ENCODE results near the gene NELFCD.
"Not testable (repeated sequence)": the region's sequence is repeated elsewhere in the genome, so short reads cannot be mapped to it uniquely, and the experiment has no call there.

The NELFCD gene, protein sequence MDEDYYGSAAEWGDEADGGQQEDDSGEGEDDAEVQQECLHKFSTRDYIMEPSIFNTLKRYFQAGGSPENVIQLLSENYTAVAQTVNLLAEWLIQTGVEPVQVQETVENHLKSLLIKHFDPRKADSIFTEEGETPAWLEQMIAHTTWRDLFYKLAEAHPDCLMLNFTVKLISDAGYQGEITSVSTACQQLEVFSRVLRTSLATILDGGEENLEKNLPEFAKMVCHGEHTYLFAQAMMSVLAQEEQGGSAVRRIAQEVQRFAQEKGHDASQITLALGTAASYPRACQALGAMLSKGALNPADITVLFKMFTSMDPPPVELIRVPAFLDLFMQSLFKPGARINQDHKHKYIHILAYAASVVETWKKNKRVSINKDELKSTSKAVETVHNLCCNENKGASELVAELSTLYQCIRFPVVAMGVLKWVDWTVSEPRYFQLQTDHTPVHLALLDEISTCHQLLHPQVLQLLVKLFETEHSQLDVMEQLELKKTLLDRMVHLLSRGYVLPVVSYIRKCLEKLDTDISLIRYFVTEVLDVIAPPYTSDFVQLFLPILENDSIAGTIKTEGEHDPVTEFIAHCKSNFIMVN

GRCh38 chr20:58980711-58981627, at the start of gene NELFCD:
TSS of gene NELFCD (plus strand) at chr20:58981256. CDS start at chr20:58981310, 54 bp downstream.
- DNase-seq (ENCODE audit: low read depth), result peak; percentile 64

DNA sequence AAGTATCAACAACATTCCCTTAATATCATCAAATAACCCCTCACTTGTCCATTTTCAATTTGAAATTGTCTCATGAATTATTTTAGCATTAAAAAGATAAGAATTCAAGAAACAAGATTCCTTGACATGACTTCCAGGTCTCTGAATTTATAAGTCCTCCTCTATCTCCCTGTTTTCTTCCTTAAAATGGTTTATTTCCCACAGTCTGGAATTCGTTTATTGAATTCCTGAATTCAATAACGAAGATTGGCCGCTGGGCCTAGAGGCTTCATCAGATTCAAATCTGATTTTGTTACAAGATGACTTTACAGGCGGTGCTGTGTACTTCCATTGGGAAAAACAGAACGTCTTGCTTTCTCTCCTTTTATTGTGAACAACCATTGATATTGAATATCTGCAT, 48.9 kb upstream of the NELFCD start:
- no peak for DNase-seq (ENCODE audit: low read depth)

- DNase-seq (ENCODE audit: low read depth), result no peak
These were observed 43.0 kb upstream of the NELFCD start for GRCh38 chr20:58938078-58938477.

- no peak for DNase-seq (ENCODE audit: low read depth)
These were observed 42.5 kb upstream of the NELFCD start for GRCh38 chr20:58938541-58938940.

DNA sequence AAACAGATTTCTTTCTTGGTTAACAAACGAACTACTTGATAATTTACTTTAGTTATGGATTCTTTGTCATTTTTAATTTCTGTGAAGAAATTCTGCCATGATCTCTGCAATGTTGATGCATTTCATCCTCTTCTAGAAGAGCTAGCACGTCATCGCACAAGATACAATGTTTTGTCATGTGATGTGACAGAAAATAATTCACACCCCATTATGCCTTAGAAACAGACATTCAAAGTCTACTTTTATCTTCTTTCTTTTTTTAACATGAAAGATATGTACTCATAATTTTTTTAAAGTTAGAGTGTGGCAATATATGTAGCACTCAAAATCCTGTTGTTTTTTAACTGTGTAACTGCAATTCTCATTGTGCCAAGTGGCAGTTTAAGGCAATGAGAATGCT, 39.6 kb upstream of the NELFCD start:
- DNase-seq (ENCODE audit: low read depth), result no peak

DNA sequence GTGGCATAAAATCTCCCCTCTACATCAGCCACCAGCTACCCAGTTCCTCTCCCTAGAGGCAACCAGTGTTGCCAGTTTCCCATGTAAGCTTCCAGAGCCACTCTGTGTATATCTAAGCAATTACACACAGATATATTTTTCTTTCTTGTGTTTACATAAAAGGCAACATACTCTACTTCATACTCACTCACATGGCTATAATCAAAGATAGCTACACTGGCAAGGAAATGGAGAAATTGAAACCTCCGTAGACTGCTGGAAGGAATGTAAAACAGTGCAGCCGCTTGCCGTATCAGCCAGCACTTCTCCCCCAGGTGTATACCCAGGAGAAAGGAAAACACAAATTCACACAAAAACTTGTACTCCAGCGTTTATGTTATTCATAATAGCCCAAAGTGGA, 38.5 kb upstream of the NELFCD start:
- DNase-seq (ENCODE audit: low read depth), result no peak

DNA sequence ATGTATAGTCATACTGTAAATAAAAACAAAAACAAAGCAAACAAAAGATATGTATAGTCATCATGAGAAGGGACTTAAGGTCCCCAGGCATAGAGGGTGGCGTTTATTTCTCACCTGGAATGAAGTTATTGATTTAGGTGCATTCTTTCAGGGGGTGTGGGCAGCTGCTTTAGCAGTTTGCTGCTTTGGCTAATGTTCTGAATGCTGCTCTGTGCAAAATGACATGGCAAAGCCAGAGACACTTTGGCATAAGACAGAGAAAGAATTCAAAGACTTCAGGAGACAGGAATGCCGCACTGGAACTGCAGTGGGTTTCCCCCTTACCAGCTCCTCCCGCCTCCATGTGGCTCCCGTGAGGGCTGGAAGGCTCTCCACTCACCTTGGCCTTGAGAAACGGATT, 36.4 kb upstream of the NELFCD start:
- DNase-seq (ENCODE audit: low read depth), result no peak

DNA sequence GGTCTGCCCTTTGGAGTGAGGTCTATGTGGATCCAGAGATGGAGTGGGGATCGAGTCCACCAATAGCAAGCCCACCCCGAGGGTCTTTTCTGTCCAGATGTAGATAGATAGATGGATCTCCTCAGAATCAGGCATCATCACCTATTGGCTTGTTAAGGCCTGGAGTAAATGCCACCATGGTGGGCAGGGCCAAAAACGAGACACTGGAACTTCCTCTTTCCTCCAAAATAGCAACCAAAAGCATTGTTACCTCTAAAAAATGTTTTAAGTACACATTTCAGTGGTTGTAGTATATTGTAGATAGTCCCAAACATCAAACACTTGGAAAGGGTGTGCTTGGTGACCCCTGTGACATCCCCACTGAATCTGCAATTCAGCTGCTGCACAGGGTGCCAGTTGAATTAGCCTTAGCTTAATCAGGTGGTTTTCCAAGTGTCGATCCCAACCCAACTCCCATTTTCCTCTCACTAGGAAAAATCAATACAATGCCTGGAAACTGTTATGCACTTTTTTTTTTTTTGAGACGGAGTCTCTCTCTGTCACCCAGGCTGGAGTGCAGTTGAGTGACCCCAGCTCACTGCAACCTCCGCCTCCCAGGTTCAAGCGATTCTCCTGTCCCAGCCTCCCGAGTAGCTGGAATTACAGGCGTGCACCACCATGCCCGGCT, 35.0 kb upstream of the NELFCD start:
- DNase-seq (ENCODE audit: low read depth), result no peak

GRCh38 chr20:58947797-58948388, 33.2 kb upstream of the NELFCD start:
- DNase-seq (ENCODE audit: low read depth), result not testable (repeated sequence)

DNA sequence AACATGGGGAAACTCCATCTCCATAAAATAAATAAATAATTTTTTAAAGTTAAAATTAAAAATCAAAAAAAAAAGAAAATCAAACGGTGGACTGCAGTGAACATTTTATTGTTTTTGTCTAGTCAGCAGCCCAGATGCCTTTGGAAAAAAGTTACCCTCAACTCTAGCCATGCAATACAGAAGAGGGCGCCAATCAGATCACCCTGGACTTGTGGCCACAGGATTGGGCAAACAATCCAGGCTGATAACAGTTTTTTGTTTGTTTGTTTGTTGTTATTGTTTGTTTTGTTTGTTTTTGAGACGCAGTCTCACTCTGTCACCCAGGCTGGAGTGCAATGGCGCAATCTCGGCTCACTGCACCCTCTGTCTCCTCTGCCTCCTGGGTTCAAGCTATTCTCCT, 30.5 kb upstream of the NELFCD start:
- no peak for DNase-seq (ENCODE audit: low read depth)

DNA sequence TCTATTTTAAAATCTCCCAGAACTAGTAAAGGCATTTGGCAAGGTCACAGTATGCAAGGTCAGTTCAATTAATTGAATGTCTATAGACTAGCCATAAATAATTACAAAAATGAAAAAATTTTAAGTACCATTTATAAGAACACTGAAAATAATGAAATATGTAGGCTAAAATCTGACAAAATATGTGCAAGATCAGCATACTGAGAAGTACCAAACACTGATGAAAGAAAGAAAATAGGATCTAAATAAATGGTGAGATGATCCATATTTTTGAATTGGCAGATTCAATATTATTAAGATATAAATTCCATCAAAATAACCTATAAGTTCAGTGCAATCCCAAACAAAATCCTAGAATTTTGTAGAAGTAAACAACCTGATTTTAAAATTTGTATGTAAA, 28.0 kb upstream of the NELFCD start:
- no peak for DNase-seq (ENCODE audit: low read depth)

DNA sequence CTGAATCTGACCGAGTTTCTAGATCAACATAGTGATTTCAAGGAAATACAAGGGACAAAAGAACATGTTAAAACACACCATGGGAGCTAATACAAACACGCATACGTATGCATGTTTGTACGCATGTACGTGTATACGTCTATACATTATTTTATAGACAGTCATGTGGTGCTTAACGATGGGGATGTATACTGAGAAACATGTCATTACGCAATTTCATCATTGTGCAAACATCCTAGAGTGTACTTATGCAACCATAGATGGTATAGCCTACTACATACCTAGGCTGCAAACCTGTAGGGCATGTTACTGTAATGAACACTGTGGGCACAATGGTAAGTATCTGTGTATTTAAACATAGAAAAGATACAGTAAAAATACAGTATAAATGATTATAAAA, 25.0 kb upstream of the NELFCD start:
- DNase-seq (ENCODE audit: low read depth), result no peak

- no peak for DNase-seq (ENCODE audit: low read depth)
These were observed 21.4 kb upstream of the NELFCD start for GRCh38 chr20:58959652-58960051.

DNA sequence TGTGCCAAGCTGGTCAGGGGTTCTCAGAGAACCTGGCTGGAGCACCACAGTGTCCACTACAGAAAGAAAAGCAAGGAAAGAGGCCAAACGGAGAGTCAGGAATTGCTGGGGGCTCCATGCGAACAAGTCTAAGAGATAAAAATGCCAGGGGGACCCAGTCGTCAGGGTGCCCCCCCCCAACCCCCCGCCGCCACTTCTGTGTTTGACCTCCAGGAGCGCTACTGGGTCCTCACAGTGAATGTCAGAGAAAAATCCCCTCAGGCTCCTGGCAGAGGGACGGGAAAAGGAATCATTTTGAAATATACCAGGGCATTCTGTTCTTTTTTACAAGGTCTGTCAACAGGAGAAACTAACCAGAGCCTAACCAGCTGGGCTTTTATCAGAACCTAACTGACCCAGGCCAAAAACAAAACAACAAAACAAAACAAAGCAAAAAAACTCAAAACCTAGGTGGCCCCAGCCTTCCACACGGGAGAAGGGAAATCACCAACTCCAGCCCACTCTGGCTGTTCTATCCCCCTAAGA, 17.9 kb upstream of the NELFCD start:
- DNase-seq (ENCODE audit: low read depth), result no peak

DNA sequence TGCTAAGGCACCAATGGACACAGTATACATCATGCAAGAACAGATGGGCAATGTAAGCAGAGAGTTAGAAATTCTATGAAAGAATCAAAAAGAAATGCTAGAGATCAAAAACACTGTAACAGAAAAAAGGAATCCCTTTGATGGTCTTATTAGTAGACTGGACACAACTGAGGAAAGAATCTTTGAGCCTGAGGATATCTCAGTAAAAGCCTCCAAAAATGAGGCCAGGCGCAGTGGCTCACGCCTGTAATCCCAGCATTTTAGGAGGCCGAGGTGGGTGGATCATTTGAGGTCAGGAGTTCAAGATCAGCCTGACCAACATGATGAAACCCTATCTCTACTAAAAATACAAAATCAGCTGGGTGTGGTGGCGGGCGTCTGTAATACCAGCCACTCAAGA, 17.1 kb upstream of the NELFCD start:
- not testable (repeated sequence) for DNase-seq (ENCODE audit: low read depth)

- DNase-seq (ENCODE audit: low read depth), result no peak
These were observed 15.6 kb upstream of the NELFCD start for GRCh38 chr20:58965270-58966064.

DNA sequence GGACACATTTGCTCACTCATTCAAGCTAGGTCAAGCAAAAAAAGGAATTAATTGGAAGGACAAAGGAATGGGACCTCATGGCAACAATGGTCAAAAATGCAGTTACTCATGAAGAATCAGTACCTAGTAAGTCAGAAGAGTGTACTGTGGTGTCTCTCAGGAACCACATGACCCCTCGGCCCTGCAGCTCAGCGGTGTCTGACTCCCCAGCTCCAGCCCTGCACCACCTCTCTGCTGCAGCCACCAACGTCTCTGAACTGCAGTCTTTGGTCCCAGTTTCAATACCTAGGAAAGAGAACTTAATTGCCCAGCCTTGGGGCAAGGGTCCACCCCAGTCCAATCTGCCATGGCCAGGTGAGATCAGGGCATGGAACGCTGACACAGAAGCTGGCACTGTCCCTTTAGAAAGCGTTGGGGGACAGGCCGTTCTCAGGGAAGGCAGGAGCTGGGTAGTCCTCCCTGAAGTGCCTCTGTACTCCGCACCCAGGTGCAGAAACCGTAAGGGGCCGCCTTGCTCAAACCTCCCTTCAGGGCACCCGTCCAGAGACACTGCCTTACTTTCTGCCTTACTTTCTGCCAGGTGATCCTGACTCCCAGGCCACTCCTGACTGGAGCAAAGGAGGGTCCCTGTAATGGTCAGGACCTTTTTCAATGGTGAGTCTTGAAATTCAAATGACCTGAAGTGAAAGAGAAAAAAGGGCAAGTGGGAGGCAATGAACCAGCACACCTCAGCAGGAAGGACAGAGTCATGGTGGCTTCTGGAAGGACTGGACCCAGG, 13.2 kb upstream of the NELFCD start:
- no peak for DNase-seq (ENCODE audit: low read depth)

- DNase-seq (ENCODE audit: low read depth), result no peak
These were observed 11.6 kb upstream of the NELFCD start for GRCh38 chr20:58969439-58969838.

- no peak for DNase-seq (ENCODE audit: low read depth)
These were observed 10.9 kb upstream of the NELFCD start for GRCh38 chr20:58970146-58970545.

DNA sequence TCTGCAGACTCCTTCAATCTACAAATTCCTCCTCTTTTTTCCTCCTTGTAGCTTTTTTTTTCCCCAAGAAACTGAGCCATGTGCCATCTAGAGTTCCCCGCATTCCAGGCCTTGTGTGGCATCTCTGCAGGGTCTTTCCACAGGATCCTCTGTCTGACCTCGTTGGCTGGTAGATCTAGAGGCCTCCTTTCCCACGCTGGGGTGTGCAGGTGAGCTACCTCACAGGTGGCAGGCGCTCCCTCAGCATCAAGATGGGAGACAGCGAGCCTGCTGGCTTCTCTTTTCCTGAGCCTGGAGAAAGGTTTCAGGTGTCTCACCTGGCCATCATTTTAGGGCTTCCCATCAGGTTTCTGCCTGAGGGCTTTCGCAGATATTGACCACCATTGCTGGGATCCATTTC, 9.6 kb upstream of the NELFCD start:
- DNase-seq (ENCODE audit: low read depth), result no peak
